ENCODE measurements around the gene PJA1. TPM values are rescaled to one million over a fixed set of nuclear protein-coding genes. Genes with fewer than 3 reads are reported as not detected.

Gene PJA1
- total and polyA plus RNA-seq, 2 experiments from 2014 or later = 49.1 to 57.0 TPM

GRCh38 chrX:69163936-69164741 is 1.1 kb downstream of the PJA1 start:
- Histone ChIP-seq H3K9me3 (ENCODE audit: low read depth) (no peaks in the 10 kb centered on the region), H2AFZ (no peak overlapping the region), H3K9me2 (replicated peaks; ENCODE audit: insufficient read depth) (no peaks in the 10 kb centered on the region), H3K4me2 (peak overlapping the region; percentile 67), H3K27me3 (no peaks in the 10 kb centered on the region), H4K20me1 (ENCODE audit: insufficient read depth, poor library complexity, severe bottlenecking) (no peaks in the 10 kb centered on the region), H3K79me2 (peaks cover 17% of the 10 kb centered on the region), H3K4me3 (peak overlapping the region; percentile 79), H3K27ac (no peak overlapping the region), H3K36me3 (replicated peaks; ENCODE audit: insufficient read depth, low read depth) (no peaks in the 10 kb centered on the region), H3K4me1 (ENCODE audit: insufficient read depth) (peaks cover 4% of the 10 kb centered on the region)
- no peak for TF ChIP-seq EZH2 (IDR thresholded peaks at IDR 0.05; ENCODE audit: borderline replicate concordance)
- TF ChIP-seq CTCF (IDR thresholded peaks at IDR 0.05; ENCODE audit: poor library complexity) = no peak
- TF ChIP-seq EZH2phosphoT487 (IDR thresholded peaks at IDR 0.05; ENCODE audit: low read depth, severe bottlenecking, unreplicated experiment) = no peak
- WGBS (ENCODE audit: low lambda C conversion rate, missing lambda C conversion rate) = 45% methylated on average over 20 of the region's 23 CpGs
- DNase-seq (ENCODE audit: low spot score) = peak; percentile 51

- Histone ChIP-seq H3K27ac (no peak overlapping the region), H3K4me3 (no peak overlapping the region), H2AFZ (no peak overlapping the region), H3K4me2 (no peak overlapping the region), H4K20me1 (ENCODE audit: insufficient read depth, poor library complexity, severe bottlenecking) (no peaks in the 10 kb centered on the region), H3K27me3 (no peaks in the 10 kb centered on the region), H3K9me2 (replicated peaks; ENCODE audit: insufficient read depth) (no peaks in the 10 kb centered on the region), H3K36me3 (replicated peaks; ENCODE audit: insufficient read depth, low read depth) (no peaks in the 10 kb centered on the region), H3K4me1 (ENCODE audit: insufficient read depth) (peaks cover 12% of the 10 kb centered on the region), H3K9me3 (ENCODE audit: low read depth) (no peaks in the 10 kb centered on the region), H3K79me2 (peaks cover 17% of the 10 kb centered on the region)
- no peak for TF ChIP-seq CTCF (IDR thresholded peaks at IDR 0.05; ENCODE audit: poor library complexity)
- no peak for TF ChIP-seq EZH2phosphoT487 (IDR thresholded peaks at IDR 0.05; ENCODE audit: low read depth, severe bottlenecking, unreplicated experiment)
- no peak for TF ChIP-seq EZH2 (IDR thresholded peaks at IDR 0.05; ENCODE audit: borderline replicate concordance)
- 82% methylated on average over 9 of the region's 9 CpGs for WGBS (ENCODE audit: low lambda C conversion rate, missing lambda C conversion rate)
- DNase-seq (ENCODE audit: low spot score) = no peak
Observed at GRCh38 chrX:69162361-69162865, 2.8 kb downstream of the PJA1 start.

- H3K79me2 ChIP-seq = peaks cover 17% of the 10 kb centered on the region
- H3K9me3 ChIP-seq (ENCODE audit: low read depth) = no peaks in the 10 kb centered on the region
- 92% methylated on average over 26 of the region's 26 CpGs for WGBS (ENCODE audit: low lambda C conversion rate, missing lambda C conversion rate)
- DNase-seq (ENCODE audit: low spot score) = no peak
- H4K20me1 ChIP-seq (ENCODE audit: insufficient read depth, poor library complexity, severe bottlenecking) = no peaks in the 10 kb centered on the region
- no peaks in the 10 kb centered on the region for H3K9me2 ChIP-seq (replicated peaks; ENCODE audit: insufficient read depth)
- TF ChIP-seq EZH2phosphoT487 (IDR thresholded peaks at IDR 0.05; ENCODE audit: low read depth, severe bottlenecking, unreplicated experiment) (no peak), CTCF (IDR thresholded peaks at IDR 0.05; ENCODE audit: poor library complexity) (no peak), EZH2 (IDR thresholded peaks at IDR 0.05; ENCODE audit: borderline replicate concordance) (no peak)
- H3K4me1 ChIP-seq (ENCODE audit: insufficient read depth) = peaks cover 12% of the 10 kb centered on the region
- no peaks in the 10 kb centered on the region for H3K36me3 ChIP-seq (replicated peaks; ENCODE audit: insufficient read depth, low read depth)
- H3K27ac ChIP-seq = no peak overlapping the region
- H3K4me3 ChIP-seq = no peak overlapping the region
- H3K27me3 ChIP-seq = no peaks in the 10 kb centered on the region
- H3K4me2 ChIP-seq = no peak overlapping the region
- H2AFZ ChIP-seq = no peak overlapping the region
Observed at GRCh38 chrX:69161786-69162349, 3.4 kb downstream of the PJA1 start.
